Gastroesophageal sphincter (tissue), 4 donors: ENCODE results near the gene RNF40. TPM values are rescaled to one million over a fixed set of nuclear protein-coding genes. Genes with fewer than 3 reads are reported as not detected.

Experiments
- ATAC-seq: fragments of 150-250 bp; one replicate; pipeline ENCODE4 v1.9.1; 2016; ENCODE audit warnings: mild to moderate bottlenecking, moderate library complexity
- H3K27ac ChIP-seq, 4 donors: fragments of 200-600 bp; sonication (generic) in 3 of 4; 1 replicate in 3 of 4; 2 replicates in 1 of 4; pipeline ENCODE4 v1.5.1; 2016 to 2019
- H3K27me3 ChIP-seq: fragments of 200-600 bp; sonication (generic); one replicate; pipeline ENCODE4 v1.5.1; 2019
- H3K36me3 ChIP-seq, 2 donors: fragments of 200-600 bp; sonication (generic); one replicate each; pipeline ENCODE4 v1.5.1; 2019; ENCODE audit warnings: control low read depth in 1 of 2
- H3K4me1 ChIP-seq, 3 donors: fragments of 200-600 bp; sonication (generic); 1 replicate in 2 of 3; 2 replicates in 1 of 3; pipeline ENCODE4 v1.5.1; 2016 to 2019; ENCODE audit warnings: control low read depth in 2 of 3
- H3K4me3 ChIP-seq, 2 donors: fragments of 200-600 bp; sonication (generic); one replicate each; pipeline ENCODE4 v1.5.1; 2019; ENCODE audit warnings: mild to moderate bottlenecking in 1 of 2, moderate library complexity in 1 of 2
- H3K9me3 ChIP-seq, 3 donors: fragments of 200-600 bp; sonication (generic); one replicate each; pipeline ENCODE4 v1.5.1; 2017 to 2019; ENCODE audit warnings: control low read depth in 2 of 3
- CTCF ChIP-seq, 4 experiments: fragments of 200-600 bp in 2 of 4; fragments of 450-650 bp in 2 of 4; sonication (generic) in 1 of 4; IDR thresholded peaks; one replicate each; pipeline ENCODE4 v1.5.1; 2017 to 2019; ENCODE audit warnings: antibody characterized with exemption in 4 of 4, mild to moderate bottlenecking in 2 of 4, moderate library complexity in 2 of 4
- EP300 ChIP-seq: sonication (generic); formaldehyde crosslinking; IDR thresholded peaks from one replicate; pipeline ENCODE4 v1.6.1; 2017; ENCODE audit warnings: antibody characterized with exemption, mild to moderate bottlenecking
- POLR2A ChIP-seq, 2 donors: fragments of 450-650 bp; IDR thresholded peaks; one replicate each; pipeline ENCODE4 v1.6.1; 2017; ENCODE audit warnings: antibody characterized with exemption in 2 of 2, mild to moderate bottlenecking in 2 of 2, moderate library complexity in 1 of 2
- POLR2AphosphoS5 ChIP-seq: sonication (generic); formaldehyde crosslinking; IDR thresholded peaks from one replicate; pipeline ENCODE4 v1.6.1; 2017; ENCODE audit warnings: antibody characterized with exemption
- WGBS, 2 donors: methylation state at CpG; one replicate each; pipeline ENCODE4 v1.1.5; 2018; ENCODE audit warnings: low coverage in 1 of 2; 5-methylcytosine and 5-hydroxymethylcytosine counted together
- total RNA-seq, 4 donors: library from RNA; depleted of rRNA; stranded (reverse); fragments of >200 nt; gene quantifications; one replicate each; pipeline ENCODE4 v1.1.0, GENCODE V29; 2016

The RNF40 gene
- total RNA-seq, 4 donors from 2014 or later, result 76.4 to 108 (median 80.6) TPM

DNA sequence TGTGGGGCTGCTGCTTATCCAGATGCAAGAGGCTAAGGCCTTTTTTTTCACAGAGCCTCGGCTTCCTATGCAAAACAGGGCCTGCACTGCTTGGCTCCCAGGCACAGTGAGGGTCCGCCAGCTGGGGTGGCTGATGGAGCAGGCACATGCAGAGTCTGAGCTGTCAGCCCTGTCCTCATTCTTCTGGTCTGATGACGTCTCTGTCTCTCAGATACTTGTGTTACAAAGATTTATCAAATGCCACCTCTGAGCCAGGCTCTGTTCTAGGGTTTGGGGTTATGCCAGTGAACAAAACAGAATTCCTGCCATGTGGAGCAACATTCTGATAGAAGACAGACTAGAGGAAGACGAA is 4.8 kb downstream of the RNF40 start:
- H3K4me1 ChIP-seq, result peaks cover 5 to 26% (median 12%) of the 10 kb centered on the region in 3 donors
- WGBS, 2 donors, result 68 to 78% methylated on average over 4 of the region's 4 CpGs
- no peak overlapping the region for H3K4me3 ChIP-seq
- TF ChIP-seq POLR2AphosphoS5 (no peak), CTCF (IDR thresholded peaks at IDR 0.05) (no peak)
- H3K27ac ChIP-seq, result no peak overlapping the region
- no peaks in the 10 kb centered on the region for H3K27me3 ChIP-seq
- peaks cover 0 to 89% of the 10 kb centered on the region in 2 donors for H3K36me3 ChIP-seq
- no peaks in the 10 kb centered on the region for H3K9me3 ChIP-seq
- ATAC-seq, result no peak

- TF ChIP-seq POLR2AphosphoS5, result no peak
- TF ChIP-seq EP300, result no peak
- Histone ChIP-seq H3K36me3 (peaks cover 0 to 99% of the 10 kb centered on the region in 2 donors), H3K9me3 (no peaks in the 10 kb centered on the region), H3K4me1 (peaks cover 5 to 20% (median 9%) of the 10 kb centered on the region in 3 donors), H3K27me3 (no peaks in the 10 kb centered on the region), H3K27ac (no peak overlapping the region), H3K4me3 (no peak overlapping the region)
- ATAC-seq, result no peak
- 84 to 89% methylated on average over 2 to 10 of the region's 18 CpGs for WGBS, 2 donors
Measured at GRCh38 chr16:30767767-30768465, 5.8 kb downstream of the RNF40 start.

- Histone ChIP-seq H3K4me3 (no peak overlapping the region), H3K4me1 (peaks cover 0 to 12% (median 1%) of the 10 kb centered on the region in 3 donors), H3K9me3 (no peaks in the 10 kb centered on the region), H3K27ac (no peak overlapping the region), H3K36me3 (peaks cover 0 to 100% of the 10 kb centered on the region in 2 donors), H3K27me3 (no peaks in the 10 kb centered on the region)
- no peak for ATAC-seq
- TF ChIP-seq POLR2AphosphoS5, result no peak
- TF ChIP-seq EP300, result no peak
- TF ChIP-seq POLR2A (IDR thresholded peaks at IDR 0.05), result no peak
- no peak for TF ChIP-seq CTCF (IDR thresholded peaks at IDR 0.05)
- 69 to 100% methylated on average over 5 to 7 of the region's 23 CpGs for WGBS, 2 donors
Measured at GRCh38 chr16:30768583-30769181, 6.6 kb downstream of the RNF40 start.

- ATAC-seq, result no peak
- Histone ChIP-seq H3K27ac (no peak overlapping the region), H3K36me3 (peaks cover 0 to 100% of the 10 kb centered on the region in 2 donors), H3K4me1 (peaks cover 0 to 7% (median 3%) of the 10 kb centered on the region in 3 donors), H3K27me3 (no peaks in the 10 kb centered on the region), H3K9me3 (no peaks in the 10 kb centered on the region), H3K4me3 (no peak overlapping the region)
- 95 to 100% methylated on average over 1 to 9 of the region's 17 CpGs for WGBS, 2 donors
- no peak for TF ChIP-seq CTCF (IDR thresholded peaks at IDR 0.05)
- no peak for TF ChIP-seq EP300
- no peak for TF ChIP-seq POLR2A (IDR thresholded peaks at IDR 0.05)
- TF ChIP-seq POLR2AphosphoS5, result no peak
Measured at GRCh38 chr16:30769379-30770089, 7.4 kb downstream of the RNF40 start.

GRCh38 chr16:30771726-30772125 is 9.6 kb downstream of the RNF40 start:
- peaks cover 0 to 81% of the 10 kb centered on the region in 2 donors for H3K36me3 ChIP-seq

More at GRCh38 chr16:30771726-30772125, 9.6 kb downstream of the RNF40 start:
- no peaks in the 10 kb centered on the region for H3K9me3 ChIP-seq
- H3K4me3 ChIP-seq, result no peak overlapping the region
- no peaks in the 10 kb centered on the region for H3K27me3 ChIP-seq
- no peak overlapping the region for H3K27ac ChIP-seq
- no peak for ATAC-seq
- WGBS, 2 donors, result 94% methylated on average over 3 of the region's 14 CpGs; no CpG with 5 or more reads in 1 of the 2 donors
- no peak for TF ChIP-seq CTCF (IDR thresholded peaks at IDR 0.05)
- TF ChIP-seq POLR2A (IDR thresholded peaks at IDR 0.05), result no peak
- TF ChIP-seq EP300, result no peak
- TF ChIP-seq POLR2AphosphoS5, result no peak
- H3K4me1 ChIP-seq, result peaks cover 0 to 19% (median 15%) of the 10 kb centered on the region in 3 donors
